Stimulated activated naive CD8-positive, alpha-beta T cell treated with anti-CD3 and anti-CD28 coated beads, Interleukin-15, Interleukin-2, amounts not matched to agents 100 ng/mL and 50 ng/mL, for 24 hours (primary cell): ENCODE results near the gene ADD1.

Source experiments
- H3K27ac Mint-ChIP-seq: one replicate; pipeline ENCODE4 v1.8.0; 2021; ENCODE audit warnings: mild to moderate bottlenecking, mixed read lengths
- H3K27me3 Mint-ChIP-seq: one replicate; pipeline ENCODE4 v1.8.0; 2021; ENCODE audit warnings: mixed read lengths
- H3K36me3 Mint-ChIP-seq: one replicate; pipeline ENCODE4 v1.8.0; 2021; ENCODE audit warnings: low read depth, mixed read lengths
- H3K4me1 Mint-ChIP-seq: one replicate; pipeline ENCODE4 v1.8.0; 2021; ENCODE audit warnings: low read depth, mixed read lengths
- H3K4me3 Mint-ChIP-seq: one replicate; pipeline ENCODE4 v1.8.0; 2021; ENCODE audit warnings: mild to moderate bottlenecking, mixed read lengths
- H3K9me3 Mint-ChIP-seq: one replicate; pipeline ENCODE4 v1.8.0; 2021; ENCODE audit warnings: mixed read lengths

ADD1 gene

DNA sequence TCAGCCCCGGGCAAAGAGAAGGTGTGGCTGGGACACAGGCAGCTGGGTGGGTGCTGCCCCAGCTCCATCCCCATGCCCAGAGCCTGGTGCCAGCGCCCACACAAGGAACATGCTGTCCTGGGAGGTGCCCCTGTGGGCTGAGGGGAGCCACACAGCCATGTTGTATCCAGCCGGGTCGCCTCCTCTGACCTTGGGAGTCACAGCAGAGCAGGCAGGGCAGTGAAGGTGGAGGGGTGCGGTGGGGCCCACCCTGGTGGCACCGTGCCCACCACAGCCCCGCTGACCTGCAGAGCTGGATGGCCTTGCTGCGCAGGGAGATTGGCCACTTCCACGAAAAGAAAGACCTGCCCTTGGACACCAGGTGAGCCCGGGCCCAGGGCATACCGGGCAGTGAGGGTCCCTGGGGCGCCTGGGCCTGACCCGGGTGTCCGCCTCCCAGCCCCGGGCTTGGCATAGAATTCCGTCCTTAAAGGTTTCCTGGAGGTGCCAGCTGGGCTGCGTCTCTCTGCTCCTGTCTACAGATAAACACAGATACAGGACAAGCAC lies 18.7 kb upstream of the ADD1 start:
- peak overlapping the region; percentile 21 for H3K27ac Mint-ChIP-seq
- H3K4me1 Mint-ChIP-seq = peaks cover 1% of the 10 kb centered on the region
- no peaks in the 10 kb centered on the region for H3K27me3 Mint-ChIP-seq
- no peaks in the 10 kb centered on the region for H3K9me3 Mint-ChIP-seq
- H3K4me3 Mint-ChIP-seq = no peak overlapping the region
- peaks cover 37% of the 10 kb centered on the region for H3K36me3 Mint-ChIP-seq

DNA sequence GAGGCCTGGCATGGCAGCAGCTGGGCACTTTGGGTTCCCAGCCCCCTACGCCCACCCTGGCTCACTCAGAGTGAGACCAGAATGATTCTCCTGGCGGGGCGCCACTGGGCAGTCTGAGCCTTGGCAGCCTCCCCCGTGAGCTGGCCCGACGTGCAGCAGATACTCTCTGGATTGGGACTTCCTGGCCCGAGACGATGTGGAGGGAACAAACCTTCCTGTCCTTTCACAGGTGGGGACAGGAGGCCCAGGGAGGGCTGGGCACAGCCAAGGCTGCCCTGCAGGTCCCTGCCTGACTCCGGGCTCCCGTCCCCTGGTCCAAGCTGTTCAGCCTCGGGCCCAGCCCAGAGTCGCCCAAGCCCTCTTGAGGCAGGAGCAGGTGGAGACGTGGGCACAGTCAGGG lies 17.9 kb upstream of the ADD1 start:
- no peaks in the 10 kb centered on the region for H3K4me1 Mint-ChIP-seq
- no peaks in the 10 kb centered on the region for H3K9me3 Mint-ChIP-seq
- no peak overlapping the region for H3K27ac Mint-ChIP-seq
- H3K27me3 Mint-ChIP-seq = no peaks in the 10 kb centered on the region
- H3K36me3 Mint-ChIP-seq = peaks cover 40% of the 10 kb centered on the region
- no peak overlapping the region for H3K4me3 Mint-ChIP-seq

DNA sequence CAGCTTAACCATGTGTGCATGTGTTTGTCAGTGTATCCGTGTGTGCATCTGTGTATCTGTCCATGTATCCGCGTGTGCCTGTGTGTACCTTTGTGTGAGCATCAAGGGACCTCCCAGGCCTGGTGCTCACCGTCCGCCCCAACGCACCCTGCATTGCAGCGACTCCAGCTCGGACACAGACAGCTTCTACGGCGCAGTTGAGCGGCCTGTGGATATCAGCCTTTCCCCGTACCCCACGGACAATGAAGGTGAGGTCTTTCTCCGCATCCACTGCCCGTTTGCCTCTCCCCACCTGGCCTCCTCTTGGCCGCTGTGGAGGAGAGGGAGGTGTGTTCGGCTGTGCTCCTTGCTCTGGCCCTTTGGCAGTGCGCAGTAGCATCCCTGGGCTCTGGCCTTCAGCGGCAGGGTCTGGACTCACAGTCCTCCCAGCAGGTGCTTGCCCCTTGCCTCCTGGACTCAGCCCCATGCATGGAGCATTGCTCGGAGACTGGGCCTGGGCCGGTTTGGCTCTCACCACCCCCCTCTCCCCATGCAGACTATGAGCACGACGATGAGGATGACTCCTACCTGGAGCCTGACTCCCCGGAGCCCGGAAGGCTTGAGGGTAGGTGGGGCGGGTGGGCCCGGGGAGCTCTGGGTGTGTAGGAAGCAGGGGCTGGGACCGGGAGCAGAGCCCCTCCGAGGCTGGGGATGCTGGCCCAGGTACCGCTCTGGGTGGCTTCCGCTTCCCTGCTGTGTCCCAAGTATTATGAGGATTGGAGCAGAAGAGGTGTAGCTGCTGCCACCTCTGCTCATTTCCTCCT lies 16.4 kb upstream of the ADD1 start:
- H3K27me3 Mint-ChIP-seq = no peaks in the 10 kb centered on the region
- H3K4me3 Mint-ChIP-seq = no peak overlapping the region
- no peak overlapping the region for H3K27ac Mint-ChIP-seq
- H3K9me3 Mint-ChIP-seq = no peaks in the 10 kb centered on the region
- peaks cover 4% of the 10 kb centered on the region for H3K4me1 Mint-ChIP-seq
- peaks cover 49% of the 10 kb centered on the region for H3K36me3 Mint-ChIP-seq

DNA sequence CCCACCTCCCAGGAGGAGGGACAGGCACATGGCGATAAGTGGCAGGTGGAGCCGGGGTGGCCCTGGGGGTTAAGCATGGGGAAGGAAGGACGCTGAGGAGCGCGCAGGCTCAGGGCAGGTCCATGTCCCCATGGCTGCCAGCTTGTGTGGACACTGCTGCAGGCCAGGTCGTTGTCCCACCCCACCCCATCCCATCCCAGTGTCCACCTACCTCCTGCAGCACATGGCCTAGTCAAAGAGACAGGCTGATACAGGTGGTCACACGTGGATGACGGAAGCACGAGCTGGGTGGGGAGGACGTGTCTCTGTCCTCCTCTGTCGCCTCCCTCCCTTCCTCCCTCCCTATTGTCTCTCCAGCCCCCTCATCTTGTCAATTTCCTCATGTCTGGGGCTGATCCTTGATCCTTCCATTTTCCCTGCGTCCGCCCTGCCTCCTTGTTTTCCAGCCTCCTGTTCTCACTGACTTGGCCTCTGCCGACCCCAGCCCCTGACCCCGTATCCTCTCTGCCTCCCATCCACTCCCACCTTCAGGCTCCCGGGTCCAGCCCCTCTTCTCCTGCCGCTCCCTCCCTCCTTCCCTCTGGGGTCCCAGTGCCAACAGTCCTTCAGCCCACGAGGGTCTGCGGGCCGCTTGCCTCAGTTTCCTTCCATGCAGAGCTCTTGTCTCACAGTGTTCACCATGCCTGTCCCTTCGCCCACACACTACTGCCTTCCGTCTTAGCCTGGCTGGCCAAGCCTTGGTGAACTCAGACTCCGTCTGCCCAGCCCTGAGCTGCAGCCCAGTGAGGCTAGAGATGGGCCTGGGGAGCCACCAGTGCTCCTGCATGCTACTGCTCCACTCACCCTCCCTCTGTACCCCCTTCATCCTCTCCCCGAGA lies 15.5 kb upstream of the ADD1 start:
- peaks cover 56% of the 10 kb centered on the region for H3K36me3 Mint-ChIP-seq
- H3K27ac Mint-ChIP-seq = peak overlapping the region; percentile 26
- H3K4me3 Mint-ChIP-seq = no peak overlapping the region
- no peaks in the 10 kb centered on the region for H3K27me3 Mint-ChIP-seq
- no peaks in the 10 kb centered on the region for H3K9me3 Mint-ChIP-seq
- H3K4me1 Mint-ChIP-seq = peaks cover 12% of the 10 kb centered on the region

DNA sequence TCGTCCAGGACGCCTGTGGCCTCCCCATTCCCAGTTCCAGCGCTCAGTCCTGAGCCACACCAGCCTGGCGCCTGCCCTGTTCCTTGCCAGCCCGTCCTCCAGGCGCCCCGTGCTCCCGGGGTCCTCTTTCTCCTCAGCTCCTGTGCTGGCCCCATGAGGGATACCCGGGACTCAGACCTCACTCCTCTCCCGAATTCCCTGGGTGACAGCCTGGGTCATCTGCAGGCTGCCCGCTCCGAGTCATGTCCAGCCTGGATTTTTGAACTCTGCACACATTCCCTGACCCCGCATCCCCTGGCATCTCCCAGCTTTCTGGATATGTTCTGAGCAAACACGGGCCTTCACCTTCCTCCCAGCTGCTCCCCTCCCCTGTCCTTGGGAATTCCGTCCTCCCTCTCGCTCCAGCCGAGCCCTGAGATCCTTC lies 14.9 kb upstream of the ADD1 start:
- Mint-ChIP-seq H3K36me3 (peaks cover 59% of the 10 kb centered on the region), H3K9me3 (no peaks in the 10 kb centered on the region), H3K4me1 (peaks cover 16% of the 10 kb centered on the region), H3K27ac (no peak overlapping the region), H3K4me3 (no peak overlapping the region), H3K27me3 (no peaks in the 10 kb centered on the region)

DNA sequence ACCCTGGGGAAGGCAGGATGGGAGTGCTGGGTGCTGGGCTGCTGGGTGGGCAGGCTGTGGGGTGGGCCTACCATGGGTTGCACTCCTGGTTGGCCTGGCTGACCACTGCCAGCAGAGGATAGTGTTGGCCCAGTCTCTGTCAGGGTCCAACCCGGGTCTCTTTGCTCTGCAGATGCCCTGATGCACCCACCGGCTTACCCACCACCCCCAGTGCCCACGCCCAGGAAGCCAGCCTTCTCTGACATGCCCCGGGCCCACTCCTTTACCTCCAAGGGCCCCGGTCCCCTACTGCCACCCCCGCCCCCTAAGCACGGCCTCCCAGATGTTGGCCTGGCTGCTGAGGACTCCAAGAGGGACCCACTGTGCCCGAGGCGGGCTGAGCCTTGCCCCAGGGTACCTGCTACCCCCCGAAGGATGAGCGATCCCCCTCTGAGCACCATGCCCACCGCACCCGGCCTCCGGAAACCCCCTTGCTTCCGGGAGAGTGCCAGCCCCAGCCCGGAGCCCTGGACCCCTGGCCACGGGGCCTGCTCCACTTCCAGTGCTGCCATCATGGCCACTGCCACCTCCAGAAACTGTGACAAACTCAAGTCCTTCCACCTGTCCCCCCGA lies 14.2 kb upstream of the ADD1 start:
- H3K36me3 Mint-ChIP-seq = peaks cover 57% of the 10 kb centered on the region
- H3K4me3 Mint-ChIP-seq = no peak overlapping the region
- peaks cover 19% of the 10 kb centered on the region for H3K4me1 Mint-ChIP-seq
- H3K27ac Mint-ChIP-seq = no peak overlapping the region
- H3K9me3 Mint-ChIP-seq = no peaks in the 10 kb centered on the region
- no peaks in the 10 kb centered on the region for H3K27me3 Mint-ChIP-seq

DNA sequence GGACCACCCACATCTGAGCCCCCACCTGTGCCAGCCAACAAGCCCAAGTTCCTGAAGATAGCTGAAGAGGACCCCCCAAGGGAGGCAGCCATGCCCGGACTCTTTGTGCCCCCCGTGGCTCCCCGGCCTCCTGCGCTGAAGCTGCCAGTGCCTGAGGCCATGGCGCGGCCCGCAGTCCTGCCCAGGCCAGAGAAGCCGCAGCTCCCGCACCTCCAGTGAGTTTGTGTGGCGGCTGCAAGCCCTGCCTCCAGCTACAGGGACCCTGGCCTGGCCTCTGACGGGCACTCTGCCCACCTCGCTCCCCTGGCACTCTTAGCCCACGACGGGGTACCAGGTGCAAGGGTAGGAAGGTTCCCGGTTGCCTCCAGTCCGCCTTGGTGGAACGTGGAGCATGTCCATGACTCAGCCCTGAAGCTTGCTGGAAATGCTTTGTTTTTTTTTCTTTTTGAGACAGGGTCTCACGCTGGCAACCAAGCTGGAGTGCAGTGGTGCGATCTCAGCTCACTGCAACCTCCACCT lies 13.7 kb upstream of the ADD1 start:
- Mint-ChIP-seq H3K9me3 (no peaks in the 10 kb centered on the region), H3K4me3 (no peak overlapping the region), H3K27ac (no peak overlapping the region), H3K4me1 (peaks cover 25% of the 10 kb centered on the region), H3K27me3 (no peaks in the 10 kb centered on the region), H3K36me3 (peaks cover 54% of the 10 kb centered on the region)

DNA sequence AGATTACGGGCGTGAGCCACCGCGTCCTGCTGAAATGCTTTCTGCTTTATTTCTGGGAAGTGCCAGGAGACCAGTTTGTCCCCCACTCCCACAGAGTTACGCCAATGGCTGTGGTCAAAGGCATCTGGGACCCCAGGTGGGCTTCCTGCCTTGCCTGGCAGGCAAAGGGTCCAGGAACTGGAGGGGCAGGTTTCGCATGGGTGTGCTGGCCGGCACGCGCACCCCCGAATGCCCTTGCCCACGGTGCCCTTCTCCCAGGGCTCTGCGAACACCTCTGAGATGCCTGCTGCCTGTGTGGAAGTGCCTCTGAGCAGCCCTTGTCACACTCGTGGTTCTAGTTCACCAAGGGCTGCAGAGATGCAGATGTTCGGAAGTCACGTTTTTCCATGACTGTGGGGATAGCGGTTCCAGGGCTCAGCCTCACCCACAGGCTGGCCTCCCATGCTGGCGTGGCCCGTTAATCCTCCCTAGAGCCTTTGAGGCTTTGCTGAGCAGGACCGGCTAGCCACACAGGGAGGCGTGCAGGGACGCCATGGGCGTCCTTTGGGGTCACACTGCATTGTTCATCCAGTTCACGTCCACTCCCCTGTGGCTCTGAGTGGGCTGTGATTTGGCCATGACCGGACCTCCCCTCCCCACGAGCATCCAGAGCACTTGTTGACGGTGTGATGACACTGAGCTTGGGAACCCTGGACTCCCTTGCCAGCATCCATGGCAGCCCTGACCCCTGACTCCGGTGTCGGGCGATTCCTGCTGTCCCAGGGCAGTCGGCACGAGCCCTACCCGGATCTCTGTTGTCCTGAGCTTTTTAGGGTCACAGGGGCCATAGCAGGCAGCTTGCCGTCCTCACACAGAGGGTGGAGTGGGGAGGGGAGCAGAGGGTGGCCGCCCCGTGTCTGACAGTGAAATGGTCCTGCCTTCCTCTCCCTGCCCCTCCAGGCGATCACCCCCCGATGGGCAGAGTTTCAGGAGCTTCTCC lies 12.7 kb upstream of the ADD1 start:
- Mint-ChIP-seq H3K27me3 (no peaks in the 10 kb centered on the region), H3K4me1 (peaks cover 34% of the 10 kb centered on the region)

DNA sequence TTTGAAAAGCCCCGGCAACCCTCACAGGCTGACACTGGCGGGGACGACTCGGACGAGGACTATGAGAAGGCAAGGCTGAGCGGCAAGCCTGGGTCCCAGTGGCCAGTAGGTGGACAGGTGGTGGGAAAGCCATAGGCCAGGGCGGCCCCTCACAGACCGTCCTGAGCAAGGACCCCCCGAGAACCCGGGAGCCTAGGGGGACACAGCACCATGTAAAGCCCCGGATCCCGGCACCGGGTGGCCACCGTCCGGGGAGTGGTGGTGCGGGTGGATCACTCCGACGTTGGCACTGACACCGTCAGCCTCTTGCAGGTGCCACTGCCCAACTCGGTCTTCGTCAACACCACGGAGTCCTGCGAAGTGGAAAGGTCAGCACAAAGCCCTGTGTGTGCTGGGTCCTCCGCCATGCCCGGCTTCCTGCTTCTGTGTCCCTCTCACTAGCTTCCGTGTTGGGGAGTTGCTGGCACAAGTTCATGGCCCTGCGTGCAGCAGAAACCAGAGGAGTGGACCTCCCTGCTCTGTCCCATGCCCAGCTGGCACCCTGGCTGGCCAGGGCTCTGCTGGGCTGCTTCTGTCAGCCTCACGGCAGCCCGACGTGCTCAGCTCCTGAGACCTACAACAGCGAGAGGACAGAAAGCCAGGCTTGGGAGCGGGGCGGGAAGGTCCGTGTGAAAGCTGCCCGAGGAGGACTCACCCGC lies 11.9 kb upstream of the ADD1 start:
- Mint-ChIP-seq H3K9me3 (no peaks in the 10 kb centered on the region), H3K4me1 (peaks cover 43% of the 10 kb centered on the region), H3K27me3 (no peaks in the 10 kb centered on the region)

More for the DNA sequence above, 12.7 kb upstream of the ADD1 start:
- H3K36me3 Mint-ChIP-seq = peaks cover 44% of the 10 kb centered on the region
- H3K27ac Mint-ChIP-seq = no peak overlapping the region
- no peaks in the 10 kb centered on the region for H3K9me3 Mint-ChIP-seq
- H3K4me3 Mint-ChIP-seq = no peak overlapping the region

DNA sequence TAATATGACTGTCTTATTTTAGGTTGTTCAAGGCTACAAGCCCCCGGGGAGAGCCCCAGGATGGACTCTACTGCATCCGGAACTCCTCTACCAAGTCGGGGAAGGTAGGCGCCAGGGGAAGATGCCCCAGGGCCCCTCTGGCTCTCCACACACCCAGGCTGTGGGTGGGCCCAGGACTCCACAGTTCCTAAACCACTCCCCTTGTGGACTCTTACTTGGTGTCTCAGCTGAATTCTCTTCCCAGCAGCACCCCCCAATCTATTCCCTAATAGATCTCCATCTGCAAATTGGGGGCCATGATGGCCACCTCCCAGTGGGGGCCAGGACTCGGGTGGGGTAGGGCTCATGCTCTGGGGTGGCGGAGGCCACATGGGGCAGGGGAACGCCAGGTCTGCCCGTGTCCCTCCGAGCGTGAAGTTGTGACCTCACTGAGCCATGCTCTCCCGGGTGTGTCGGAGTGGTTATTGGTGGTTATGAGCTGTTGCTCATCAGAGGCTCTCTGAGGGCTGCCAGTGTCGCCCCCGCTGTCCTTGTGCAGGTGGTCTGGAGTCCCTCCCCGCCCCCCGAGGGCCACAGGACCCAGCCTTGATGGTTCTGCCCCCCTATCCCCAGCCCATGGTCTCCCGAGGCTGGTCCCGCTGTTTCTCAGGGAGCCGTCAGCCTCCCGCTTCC lies 11.2 kb upstream of the ADD1 start:
- no peak overlapping the region for H3K4me3 Mint-ChIP-seq
- H3K27ac Mint-ChIP-seq = no peak overlapping the region
- H3K36me3 Mint-ChIP-seq = peaks cover 33% of the 10 kb centered on the region
- H3K9me3 Mint-ChIP-seq = no peaks in the 10 kb centered on the region
- H3K4me1 Mint-ChIP-seq = peaks cover 50% of the 10 kb centered on the region
- no peaks in the 10 kb centered on the region for H3K27me3 Mint-ChIP-seq

More for the DNA sequence above, 11.9 kb upstream of the ADD1 start:
- Mint-ChIP-seq H3K36me3 (peaks cover 36% of the 10 kb centered on the region), H3K4me3 (no peak overlapping the region), H3K27ac (no peak overlapping the region)

DNA sequence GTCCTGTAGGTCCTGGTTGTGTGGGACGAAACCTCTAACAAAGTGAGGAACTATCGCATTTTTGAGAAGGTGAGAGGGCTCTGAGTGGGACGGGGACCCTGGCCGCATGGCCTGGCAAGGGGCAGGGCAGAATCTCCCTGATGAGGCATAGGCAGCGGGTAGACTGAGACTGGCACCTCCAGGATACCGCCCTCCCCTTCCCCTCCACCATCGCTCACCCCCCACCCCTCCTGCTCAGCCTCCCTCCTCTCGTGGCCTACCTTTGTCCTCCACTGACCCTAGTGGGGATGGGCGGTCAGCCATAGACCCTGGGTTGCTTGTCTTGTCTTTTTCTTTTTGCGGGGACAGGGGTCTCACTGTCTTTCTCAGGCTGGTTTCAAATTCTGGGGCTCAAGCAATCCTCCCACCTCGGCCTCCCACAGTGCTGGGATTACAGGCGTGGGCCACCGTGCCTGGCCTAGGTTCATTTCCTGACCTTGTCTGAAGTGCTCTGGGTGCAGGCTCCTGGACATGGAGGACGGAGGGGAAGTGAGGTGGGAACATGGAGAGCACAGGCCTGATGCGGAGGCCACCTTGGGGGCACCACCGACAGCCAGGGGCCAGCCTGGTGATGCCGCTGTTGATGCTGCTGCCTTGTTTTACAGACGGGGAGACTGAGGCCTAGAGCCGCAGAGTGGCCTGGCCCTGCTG lies 10.5 kb upstream of the ADD1 start:
- peaks cover 31% of the 10 kb centered on the region for H3K36me3 Mint-ChIP-seq

DNA sequence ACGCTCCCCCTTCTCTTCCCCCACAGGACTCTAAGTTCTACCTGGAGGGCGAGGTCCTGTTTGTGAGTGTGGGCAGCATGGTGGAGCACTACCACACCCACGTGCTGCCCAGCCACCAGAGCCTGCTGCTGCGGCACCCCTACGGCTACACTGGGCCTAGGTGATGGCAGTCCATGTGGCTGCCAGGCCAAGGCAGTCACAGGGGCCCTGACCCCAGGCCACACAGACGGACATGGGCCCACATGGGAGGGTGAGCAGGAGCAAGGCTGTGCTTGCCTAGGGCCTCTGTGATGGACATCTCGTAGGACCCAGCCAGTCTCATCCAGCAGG lies 10.0 kb upstream of the ADD1 start:
- Mint-ChIP-seq H3K9me3 (no peaks in the 10 kb centered on the region), H3K27ac (no peak overlapping the region), H3K4me3 (no peak overlapping the region), H3K27me3 (no peaks in the 10 kb centered on the region), H3K4me1 (peaks cover 62% of the 10 kb centered on the region), H3K36me3 (peaks cover 27% of the 10 kb centered on the region)

More for the DNA sequence above, 10.5 kb upstream of the ADD1 start:
- H3K27me3 Mint-ChIP-seq = no peaks in the 10 kb centered on the region
- no peaks in the 10 kb centered on the region for H3K9me3 Mint-ChIP-seq
- H3K4me1 Mint-ChIP-seq = peaks cover 56% of the 10 kb centered on the region
- no peak overlapping the region for H3K27ac Mint-ChIP-seq
- H3K4me3 Mint-ChIP-seq = no peak overlapping the region
